ENCODE data around the gene ABCC1. TPM values are rescaled to one million over a fixed set of nuclear protein-coding genes. Genes with fewer than 3 reads are reported as not detected.
"Not testable (repeated sequence)": the region's sequence is repeated elsewhere in the genome, so short reads cannot be mapped to it uniquely, and the experiment has no call there.

ABCC1 gene
- total RNA-seq, 1 donor from 2014 or later: 18.1 TPM

GRCh38 chr16:16158082-16158658 lies 208.8 kb downstream of the ABCC1 start:
- H3K4me3 ChIP-seq (ENCODE audit: low read depth, low read length): no peak overlapping the region
- DNase-seq (ENCODE audit: low read depth): no peak
- no peak for TF ChIP-seq CTCF (conservative IDR thresholded peaks at IDR 0.05; ENCODE audit: low read depth, low read length)

- no peak for DNase-seq (ENCODE audit: low read depth)
- no peak overlapping the region for H3K4me3 ChIP-seq (ENCODE audit: low read depth, low read length)
- TF ChIP-seq CTCF (conservative IDR thresholded peaks at IDR 0.05; ENCODE audit: low read depth, low read length): no peak
These were observed 209.4 kb downstream of the ABCC1 start for GRCh38 chr16:16158741-16159374.

GRCh38 chr16:16159662-16160061 lies 210.2 kb downstream of the ABCC1 start:
- no peak overlapping the region for H3K4me3 ChIP-seq (ENCODE audit: low read depth, low read length)
- no peak for TF ChIP-seq CTCF (conservative IDR thresholded peaks at IDR 0.05; ENCODE audit: low read depth, low read length)
- DNase-seq (ENCODE audit: low read depth): no peak

GRCh38 chr16:16161319-16161718 lies 211.9 kb downstream of the ABCC1 start:
- no peak for DNase-seq (ENCODE audit: low read depth)
- no peak overlapping the region for H3K4me3 ChIP-seq (ENCODE audit: low read depth, low read length)
- no peak for TF ChIP-seq CTCF (conservative IDR thresholded peaks at IDR 0.05; ENCODE audit: low read depth, low read length)

- not testable (repeated sequence) for H3K4me3 ChIP-seq (ENCODE audit: low read depth, low read length); DNase-seq (ENCODE audit: low read depth)
These were observed 212.4 kb downstream of the ABCC1 start for GRCh38 chr16:16161840-16162239.

GRCh38 chr16:16162591-16162990 lies 213.2 kb downstream of the ABCC1 start:
- no peak for TF ChIP-seq CTCF (conservative IDR thresholded peaks at IDR 0.05; ENCODE audit: low read depth, low read length)
- H3K4me3 ChIP-seq (ENCODE audit: low read depth, low read length): no peak overlapping the region
- no peak for DNase-seq (ENCODE audit: low read depth)

GRCh38 chr16:16163109-16163508 lies 213.7 kb downstream of the ABCC1 start:
- DNase-seq (ENCODE audit: low read depth): no peak
- no peak overlapping the region for H3K4me3 ChIP-seq (ENCODE audit: low read depth, low read length)
- no peak for TF ChIP-seq CTCF (conservative IDR thresholded peaks at IDR 0.05; ENCODE audit: low read depth, low read length)

All from epithelial cell of proximal tubule (primary cell).